ENCODE measurements around the gene CDC5L.

DNA sequence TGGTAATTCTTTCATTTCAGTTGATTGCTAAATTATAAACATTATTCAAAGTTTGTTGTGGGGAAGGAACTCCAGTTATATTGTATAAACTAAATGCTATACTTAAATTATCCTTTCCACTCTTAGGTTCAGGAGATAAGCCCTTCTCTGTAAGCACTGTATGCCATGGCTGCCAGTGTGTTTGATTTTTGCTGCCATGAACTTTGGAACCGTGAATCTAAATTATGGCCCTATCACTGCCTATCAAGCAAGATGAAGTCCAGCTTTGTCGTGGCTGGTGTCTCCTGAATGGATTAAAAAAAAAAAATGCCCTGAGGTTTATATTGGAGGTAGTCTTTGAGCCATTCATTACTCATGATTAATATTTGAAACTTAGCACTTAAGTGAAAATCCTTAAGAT is 44.7 kb downstream of the CDC5L start:
- TF ChIP-seq, protein P1, sequence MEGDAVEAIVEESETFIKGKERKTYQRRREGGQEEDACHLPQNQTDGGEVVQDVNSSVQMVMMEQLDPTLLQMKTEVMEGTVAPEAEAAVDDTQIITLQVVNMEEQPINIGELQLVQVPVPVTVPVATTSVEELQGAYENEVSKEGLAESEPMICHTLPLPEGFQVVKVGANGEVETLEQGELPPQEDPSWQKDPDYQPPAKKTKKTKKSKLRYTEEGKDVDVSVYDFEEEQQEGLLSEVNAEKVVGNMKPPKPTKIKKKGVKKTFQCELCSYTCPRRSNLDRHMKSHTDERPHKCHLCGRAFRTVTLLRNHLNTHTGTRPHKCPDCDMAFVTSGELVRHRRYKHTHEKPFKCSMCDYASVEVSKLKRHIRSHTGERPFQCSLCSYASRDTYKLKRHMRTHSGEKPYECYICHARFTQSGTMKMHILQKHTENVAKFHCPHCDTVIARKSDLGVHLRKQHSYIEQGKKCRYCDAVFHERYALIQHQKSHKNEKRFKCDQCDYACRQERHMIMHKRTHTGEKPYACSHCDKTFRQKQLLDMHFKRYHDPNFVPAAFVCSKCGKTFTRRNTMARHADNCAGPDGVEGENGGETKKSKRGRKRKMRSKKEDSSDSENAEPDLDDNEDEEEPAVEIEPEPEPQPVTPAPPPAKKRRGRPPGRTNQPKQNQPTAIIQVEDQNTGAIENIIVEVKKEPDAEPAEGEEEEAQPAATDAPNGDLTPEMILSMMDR (IDR thresholded peaks at IDR 0.05; ENCODE audit: insufficient read depth, low read depth, low read length), result no peak
- TF ChIP-seq EZH2 (IDR thresholded peaks at IDR 0.05; ENCODE audit: insufficient read depth, low read length), result no peak
